Stimulated activated CD8-positive, alpha-beta memory T cell treated with anti-CD3 and anti-CD28 coated beads, Interleukin-7, amount 100 ng/mL, for 48 hours (primary cell): ENCODE measurements around the gene TUBA1B.

Source experiments
- DNase-seq, 2 donors: peaks; one replicate each; pipeline ENCODE4 v3.0.0-alpha.2; 2020; ENCODE audit warnings: low read depth in 1 of 2; ENCODE audit errors: extremely low read depth in 1 of 2

The TUBA1B gene

DNA sequence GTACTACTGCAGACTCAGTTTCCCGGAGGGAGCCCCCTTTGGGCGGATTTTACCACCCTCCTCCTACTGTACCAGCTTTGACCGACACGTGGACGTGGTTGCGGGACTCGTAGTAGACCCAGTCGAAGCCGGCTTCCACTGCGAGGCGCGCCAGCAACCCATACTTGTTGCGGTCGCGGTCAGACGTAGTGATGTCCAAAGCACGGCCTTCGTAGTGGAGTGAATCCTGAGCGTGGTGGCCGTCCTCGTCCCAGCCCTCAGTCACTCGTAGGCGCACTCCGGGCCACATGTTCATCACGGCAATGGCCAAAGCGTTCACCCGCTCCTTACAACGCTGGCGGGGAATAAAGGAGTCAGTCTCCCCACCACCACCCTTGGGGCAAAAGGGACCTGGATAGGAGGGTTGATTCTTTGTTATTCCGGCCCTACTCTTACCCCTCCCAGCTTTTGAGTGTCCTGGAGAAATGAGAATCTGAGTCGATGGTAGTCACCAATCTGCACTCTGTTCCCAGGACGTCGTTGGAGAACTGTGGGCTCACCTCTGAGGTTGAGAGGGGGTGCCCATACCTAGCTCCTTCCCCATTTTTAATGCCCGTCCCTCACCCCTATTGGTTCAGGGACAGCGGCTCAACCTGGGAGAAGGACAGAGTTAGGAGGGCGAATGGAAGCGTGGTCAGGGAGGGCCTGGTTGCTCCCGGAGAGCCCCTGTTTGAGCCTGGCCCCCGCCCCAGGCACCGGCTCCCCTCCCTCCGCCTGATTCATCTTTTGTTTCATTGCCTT is 39.9 kb downstream of the TUBA1B start:
- no peak for DNase-seq

DNA sequence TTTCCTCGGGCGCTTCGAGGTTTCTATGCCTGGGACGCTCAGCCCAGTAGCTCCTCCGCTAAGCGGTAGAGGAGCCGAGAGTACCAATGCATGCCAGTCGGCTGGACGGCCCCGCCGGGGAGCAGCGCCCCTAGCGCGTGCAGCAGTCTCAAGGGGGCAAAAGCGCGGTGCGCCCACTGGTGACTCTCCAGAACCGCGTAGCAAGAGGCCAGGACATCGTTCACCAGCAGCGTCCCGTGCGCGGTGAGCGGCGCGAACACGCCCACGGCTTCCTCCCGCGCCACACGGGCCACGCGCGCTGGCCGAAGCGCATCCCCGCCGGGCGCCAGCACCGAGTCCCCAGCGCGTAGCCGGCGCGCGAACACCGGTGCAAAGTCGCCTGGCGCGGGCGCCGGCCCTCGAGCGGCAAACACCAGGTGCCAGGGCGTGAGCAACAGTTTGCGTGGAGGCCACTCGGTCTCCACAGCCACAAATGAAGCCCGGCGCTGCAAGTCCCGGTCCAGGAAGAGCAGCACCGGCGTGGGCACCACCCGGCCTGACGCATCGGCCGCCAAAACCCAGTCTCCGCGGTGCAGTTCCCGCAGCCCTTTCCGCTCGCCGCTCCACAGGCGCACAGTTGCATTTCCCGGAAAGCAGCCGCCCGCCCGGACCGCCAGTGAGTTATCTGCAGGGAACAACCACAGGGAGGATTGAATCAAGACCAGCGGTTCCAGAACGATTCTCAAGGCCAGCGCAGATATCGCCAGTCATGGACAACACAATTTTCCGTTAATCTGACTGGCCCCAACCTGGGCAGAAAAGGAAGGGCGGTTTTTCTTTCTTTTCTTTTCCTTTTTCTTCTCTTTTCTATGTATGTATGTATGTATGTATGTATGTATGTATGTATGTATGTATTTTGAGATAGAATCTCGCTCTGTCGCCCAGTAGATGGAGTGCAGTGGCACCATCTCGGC is 41.1 kb downstream of the TUBA1B start:
- DNase-seq: no peak

DNA sequence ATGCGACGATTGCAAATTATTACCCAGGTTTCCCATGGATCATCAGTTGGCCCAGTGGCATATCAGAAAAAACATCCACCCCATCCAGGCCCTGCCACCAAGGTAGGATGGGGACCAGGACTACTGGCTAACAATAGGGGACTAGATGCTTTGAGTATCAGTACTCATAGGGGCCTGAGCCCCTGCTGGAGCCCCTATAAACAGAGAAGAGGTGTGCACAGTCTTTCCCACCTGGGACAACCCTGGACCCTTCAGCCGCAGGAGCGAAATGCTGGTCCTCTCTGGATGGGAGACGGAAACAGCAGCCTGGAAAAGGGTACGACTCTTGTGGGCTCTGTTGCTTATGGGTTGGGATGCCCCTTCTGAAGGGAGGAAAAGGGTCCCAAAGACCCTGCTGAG is 42.3 kb downstream of the TUBA1B start:
- DNase-seq: no peak

DNA sequence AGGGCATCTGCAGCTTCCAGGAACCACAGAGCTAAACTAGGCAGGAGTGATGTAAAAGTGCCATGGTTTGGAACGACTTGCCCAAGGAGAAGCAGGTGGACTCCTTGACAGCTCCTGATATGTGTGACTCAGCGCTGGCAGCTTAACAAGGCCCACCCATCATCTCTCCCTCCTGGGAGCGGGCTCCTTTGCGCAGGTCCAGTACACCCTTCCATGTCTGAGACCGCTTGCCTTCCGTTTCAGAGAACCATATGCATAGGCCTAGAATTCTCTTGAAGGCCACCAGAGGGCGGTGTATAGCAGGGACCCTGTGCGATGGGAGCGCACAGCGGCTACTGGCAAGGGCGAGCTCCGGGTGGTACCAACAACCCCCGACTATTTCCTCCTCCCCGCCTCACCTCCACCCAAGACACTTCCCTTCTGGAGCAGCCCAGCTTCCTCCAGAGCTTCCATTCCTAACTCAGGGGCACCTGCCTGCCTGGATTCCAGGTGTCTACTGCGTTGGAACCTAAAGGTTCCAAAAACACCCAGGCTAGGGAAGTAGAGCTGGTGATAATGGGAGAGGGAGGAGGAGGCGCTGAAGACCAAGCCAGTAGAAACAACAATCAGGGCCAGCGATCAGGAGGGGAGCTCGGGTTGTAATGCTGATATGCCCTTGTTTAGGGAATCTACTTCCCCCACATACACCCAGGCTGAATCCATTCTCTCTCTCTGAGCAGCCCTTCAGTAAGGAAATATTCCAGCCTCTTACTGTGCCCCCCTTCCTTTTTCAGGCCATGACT is 42.9 kb downstream of the TUBA1B start:
- DNase-seq: peak; percentile 25 to 61

DNA sequence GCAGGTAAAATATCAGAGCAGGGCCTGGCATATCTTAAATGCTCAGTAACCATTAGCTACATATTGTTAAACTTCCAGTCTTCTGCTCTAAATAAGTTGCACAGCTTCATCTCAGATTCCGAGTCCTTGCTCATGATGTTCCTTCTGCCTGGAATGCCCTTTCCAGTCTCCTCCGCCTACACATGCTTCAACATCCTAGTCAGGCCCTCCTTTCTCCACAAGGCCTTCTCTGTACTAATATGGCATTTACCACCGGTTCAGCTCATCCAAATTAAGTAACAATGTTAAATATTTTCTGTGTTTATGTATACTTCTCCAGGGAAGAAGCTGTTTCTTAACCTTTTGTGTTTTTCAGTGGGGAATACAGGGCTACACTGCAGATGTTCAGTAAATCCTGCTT is 45.1 kb downstream of the TUBA1B start:
- no peak for DNase-seq

DNA sequence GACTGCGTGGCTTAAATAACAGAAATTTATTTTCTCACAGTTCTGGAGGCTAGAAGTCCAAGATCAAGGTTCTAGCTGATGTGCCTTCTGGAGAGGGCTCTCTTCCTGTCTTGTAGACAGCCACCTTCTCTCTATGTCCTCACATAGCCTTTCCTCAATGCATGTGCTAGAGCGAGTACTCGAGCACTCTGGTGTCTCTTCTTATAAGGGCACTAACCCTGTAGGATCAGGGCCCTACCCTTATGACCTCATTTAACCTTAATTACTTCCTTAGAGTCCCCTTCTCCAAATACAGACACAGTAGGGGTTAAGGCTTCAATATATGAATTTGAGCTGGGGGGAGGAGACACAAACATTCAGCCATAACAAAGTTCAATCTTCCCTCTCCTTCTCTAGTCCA is 46.8 kb downstream of the TUBA1B start:
- DNase-seq: no peak

DNA sequence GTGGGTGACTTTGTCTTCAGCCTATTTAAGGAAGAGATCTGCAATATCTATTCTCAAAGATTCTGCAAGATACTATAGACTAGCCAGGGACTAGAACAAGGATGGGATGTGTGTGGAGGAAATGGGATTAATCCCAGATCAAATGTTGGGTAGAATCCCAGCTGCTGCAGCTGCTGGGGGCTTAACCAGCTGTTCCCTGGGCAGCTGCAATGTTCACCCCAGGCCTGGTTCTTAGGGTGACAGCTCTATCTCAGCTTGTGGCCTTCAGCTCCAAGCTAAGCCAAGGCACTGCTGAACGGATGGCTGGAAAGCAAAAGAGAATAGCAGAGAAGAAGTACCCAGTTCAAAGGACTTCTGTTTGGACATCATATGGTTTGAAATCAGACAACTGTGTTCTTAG is 51.4 kb downstream of the TUBA1B start:
- DNase-seq: no peak
